ENCODE measurements around the gene KIF23.

KIF23 gene

GRCh38 chr15:69390575-69390974, 23.6 kb upstream of the KIF23 start:
- TF ChIP-seq GATA2 (IDR thresholded peaks at IDR 0.05; ENCODE audit: low read depth, low read length) (no peak), GATA3 (IDR thresholded peaks at IDR 0.05; ENCODE audit: low read depth, low read length) (no peak)

GRCh38 chr15:69391046-69391757, 22.9 kb upstream of the KIF23 start:
- TF ChIP-seq GATA2 (IDR thresholded peaks at IDR 0.05; ENCODE audit: low read depth, low read length) (no peak), GATA3 (IDR thresholded peaks at IDR 0.05; ENCODE audit: low read depth, low read length) (no peak)

GRCh38 chr15:69392352-69392751, 21.8 kb upstream of the KIF23 start:
- TF ChIP-seq GATA2 (IDR thresholded peaks at IDR 0.05; ENCODE audit: low read depth, low read length) (no peak), GATA3 (IDR thresholded peaks at IDR 0.05; ENCODE audit: low read depth, low read length) (no peak)

GRCh38 chr15:69393831-69394491, 20.2 kb upstream of the KIF23 start:
- TF ChIP-seq GATA3 (IDR thresholded peaks at IDR 0.05; ENCODE audit: low read depth, low read length) (no peak), GATA2 (IDR thresholded peaks at IDR 0.05; ENCODE audit: low read depth, low read length) (no peak)

- no peak for TF ChIP-seq GATA3 (IDR thresholded peaks at IDR 0.05; ENCODE audit: low read depth, low read length)
- no peak for TF ChIP-seq GATA2 (IDR thresholded peaks at IDR 0.05; ENCODE audit: low read depth, low read length)
Measured at GRCh38 chr15:69394556-69395282, 19.4 kb upstream of the KIF23 start.

GRCh38 chr15:69395460-69395859, 18.7 kb upstream of the KIF23 start:
- TF ChIP-seq GATA3 (IDR thresholded peaks at IDR 0.05; ENCODE audit: low read depth, low read length), result no peak
- no peak for TF ChIP-seq GATA2 (IDR thresholded peaks at IDR 0.05; ENCODE audit: low read depth, low read length)

GRCh38 chr15:69395991-69396390, 18.2 kb upstream of the KIF23 start:
- TF ChIP-seq GATA2 (IDR thresholded peaks at IDR 0.05; ENCODE audit: low read depth, low read length) (no peak), GATA3 (IDR thresholded peaks at IDR 0.05; ENCODE audit: low read depth, low read length) (no peak)

- TF ChIP-seq GATA3 (IDR thresholded peaks at IDR 0.05; ENCODE audit: low read depth, low read length) (no peak), GATA2 (IDR thresholded peaks at IDR 0.05; ENCODE audit: low read depth, low read length) (no peak)
Measured at GRCh38 chr15:69398491-69398891, 15.7 kb upstream of the KIF23 start.

GRCh38 chr15:69400850-69401249, 13.3 kb upstream of the KIF23 start:
- no peak for TF ChIP-seq GATA2 (IDR thresholded peaks at IDR 0.05; ENCODE audit: low read depth, low read length)
- TF ChIP-seq GATA3 (IDR thresholded peaks at IDR 0.05; ENCODE audit: low read depth, low read length), result no peak

- TF ChIP-seq GATA3 (IDR thresholded peaks at IDR 0.05; ENCODE audit: low read depth, low read length) (no peak), GATA2 (IDR thresholded peaks at IDR 0.05; ENCODE audit: low read depth, low read length) (no peak)
Measured at GRCh38 chr15:69402816-69403215, 11.3 kb upstream of the KIF23 start.

- TF ChIP-seq GATA3 (IDR thresholded peaks at IDR 0.05; ENCODE audit: low read depth, low read length) (no peak), GATA2 (IDR thresholded peaks at IDR 0.05; ENCODE audit: low read depth, low read length) (no peak)
Measured at GRCh38 chr15:69403594-69403993, 10.6 kb upstream of the KIF23 start.

GRCh38 chr15:69405110-69405509, 9.0 kb upstream of the KIF23 start:
- TF ChIP-seq GATA3 (IDR thresholded peaks at IDR 0.05; ENCODE audit: low read depth, low read length), result no peak
- TF ChIP-seq GATA2 (IDR thresholded peaks at IDR 0.05; ENCODE audit: low read depth, low read length), result no peak

- peak; percentile 55 for TF ChIP-seq GATA2 (IDR thresholded peaks at IDR 0.05; ENCODE audit: low read depth, low read length)
- no peak for TF ChIP-seq GATA3 (IDR thresholded peaks at IDR 0.05; ENCODE audit: low read depth, low read length)
Measured at GRCh38 chr15:69407719-69408400, 6.3 kb upstream of the KIF23 start.

GRCh38 chr15:69408841-69409240, 5.3 kb upstream of the KIF23 start:
- no peak for TF ChIP-seq GATA3 (IDR thresholded peaks at IDR 0.05; ENCODE audit: low read depth, low read length)
- TF ChIP-seq GATA2 (IDR thresholded peaks at IDR 0.05; ENCODE audit: low read depth, low read length), result no peak

Data from SH-SY5Y (cell line).